ENCODE results near the gene BCL2L14. TPM values are rescaled to one million over a fixed set of nuclear protein-coding genes. Genes with fewer than 3 reads are reported as not detected.

BCL2L14 gene
- total RNA-seq, 4 donors from 2014 or later = 0.36 TPM; not detected in 3

GRCh38 chr12:12081836-12082497 is 11.2 kb downstream of the BCL2L14 start:
- DNase-seq (ENCODE audit: low spot score) = no peak
- TF ChIP-seq, protein P1, sequence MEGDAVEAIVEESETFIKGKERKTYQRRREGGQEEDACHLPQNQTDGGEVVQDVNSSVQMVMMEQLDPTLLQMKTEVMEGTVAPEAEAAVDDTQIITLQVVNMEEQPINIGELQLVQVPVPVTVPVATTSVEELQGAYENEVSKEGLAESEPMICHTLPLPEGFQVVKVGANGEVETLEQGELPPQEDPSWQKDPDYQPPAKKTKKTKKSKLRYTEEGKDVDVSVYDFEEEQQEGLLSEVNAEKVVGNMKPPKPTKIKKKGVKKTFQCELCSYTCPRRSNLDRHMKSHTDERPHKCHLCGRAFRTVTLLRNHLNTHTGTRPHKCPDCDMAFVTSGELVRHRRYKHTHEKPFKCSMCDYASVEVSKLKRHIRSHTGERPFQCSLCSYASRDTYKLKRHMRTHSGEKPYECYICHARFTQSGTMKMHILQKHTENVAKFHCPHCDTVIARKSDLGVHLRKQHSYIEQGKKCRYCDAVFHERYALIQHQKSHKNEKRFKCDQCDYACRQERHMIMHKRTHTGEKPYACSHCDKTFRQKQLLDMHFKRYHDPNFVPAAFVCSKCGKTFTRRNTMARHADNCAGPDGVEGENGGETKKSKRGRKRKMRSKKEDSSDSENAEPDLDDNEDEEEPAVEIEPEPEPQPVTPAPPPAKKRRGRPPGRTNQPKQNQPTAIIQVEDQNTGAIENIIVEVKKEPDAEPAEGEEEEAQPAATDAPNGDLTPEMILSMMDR (IDR thresholded peaks at IDR 0.05) = no peak
- no peak for ATAC-seq (ENCODE audit: low FRiP score)

GRCh38 chr12:12083688-12084087 is 12.9 kb downstream of the BCL2L14 start:
- DNase-seq (ENCODE audit: low spot score) (no peak), ATAC-seq (ENCODE audit: low FRiP score) (no peak)
- TF ChIP-seq, protein P1 (IDR thresholded peaks at IDR 0.05) = no peak

DNA sequence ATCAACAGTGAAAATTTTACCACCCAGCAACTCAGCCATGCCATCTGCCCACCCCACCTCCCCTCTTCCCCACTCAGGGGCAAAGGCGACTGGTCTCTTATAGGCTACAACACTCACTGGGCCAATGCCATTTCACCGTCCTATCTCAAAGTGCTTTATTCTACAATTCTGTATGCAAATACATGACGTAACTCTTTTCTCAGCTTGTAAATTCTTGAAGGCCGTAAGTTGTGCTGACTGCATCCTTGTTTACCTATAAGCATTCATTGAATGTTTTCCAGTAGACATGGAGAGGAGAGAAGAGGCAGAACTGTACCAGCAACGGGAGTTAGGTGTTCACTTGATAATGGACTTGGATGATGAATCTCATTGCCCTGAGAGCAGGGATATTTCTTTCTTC is 15.6 kb downstream of the BCL2L14 start:
- no peak for DNase-seq (ENCODE audit: low spot score)
- ATAC-seq (ENCODE audit: low FRiP score) = no peak
- TF ChIP-seq, protein P1 (IDR thresholded peaks at IDR 0.05) = no peak

GRCh38 chr12:12086973-12087692 is 16.4 kb downstream of the BCL2L14 start:
- no peak for DNase-seq (ENCODE audit: low spot score)
- TF ChIP-seq, protein P1 (IDR thresholded peaks at IDR 0.05) = no peak
- ATAC-seq (ENCODE audit: low FRiP score) = no peak

- DNase-seq (ENCODE audit: low spot score) (no peak), ATAC-seq (ENCODE audit: low FRiP score) (no peak)
- TF ChIP-seq, protein P1 (IDR thresholded peaks at IDR 0.05) = no peak
Measured at GRCh38 chr12:12087693-12088034, 16.9 kb downstream of the BCL2L14 start.

DNA sequence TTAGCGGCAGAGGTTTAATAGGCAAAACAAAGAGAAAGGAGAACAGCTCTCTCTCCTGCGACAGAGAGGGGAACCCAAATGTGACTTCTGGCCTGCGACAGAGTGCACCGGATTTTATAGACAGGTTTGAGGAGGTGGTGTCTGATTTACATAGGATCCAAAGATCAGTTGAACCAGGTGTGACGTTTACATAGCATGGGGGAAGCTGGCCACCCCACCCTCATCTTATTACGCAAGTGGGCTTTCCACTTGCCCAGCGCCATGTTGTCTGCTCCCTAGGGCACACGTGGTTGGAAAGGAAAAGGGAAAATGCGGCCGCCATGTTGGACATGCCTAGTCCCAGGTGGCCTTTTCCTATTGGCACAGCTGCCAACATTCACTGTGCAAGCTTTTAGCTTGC is 17.4 kb downstream of the BCL2L14 start:
- ATAC-seq (ENCODE audit: low FRiP score) (no peak), DNase-seq (ENCODE audit: low spot score) (no peak)
- TF ChIP-seq, protein P1 (IDR thresholded peaks at IDR 0.05) = no peak

DNA sequence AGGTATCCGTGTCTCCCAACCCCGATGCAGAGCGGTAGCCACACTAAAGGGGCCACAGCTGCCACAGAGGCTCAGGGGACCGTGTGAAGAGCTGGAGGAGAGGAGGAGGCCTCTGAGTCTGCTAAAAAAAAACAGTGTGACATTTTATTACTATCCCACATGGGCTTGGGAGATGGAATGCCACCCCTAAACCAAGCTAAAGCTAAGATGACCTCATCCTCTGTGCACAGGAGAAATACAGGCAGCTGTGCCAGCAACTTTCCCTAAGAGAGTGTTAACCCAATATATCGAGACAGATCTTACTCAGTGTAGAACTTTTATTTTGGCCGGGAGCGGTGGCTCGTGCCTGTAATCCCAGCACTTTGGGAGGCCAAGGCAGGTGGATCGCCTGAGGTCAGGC is 18.0 kb downstream of the BCL2L14 start:
- ATAC-seq (ENCODE audit: low FRiP score) = no peak
- DNase-seq (ENCODE audit: low spot score) = no peak
- TF ChIP-seq, protein P1 (IDR thresholded peaks at IDR 0.05) = no peak

Measured in omental fat pad (tissue), 4 donors.